ENCODE data around the gene PLEKHA8.

The PLEKHA8 gene

DNA sequence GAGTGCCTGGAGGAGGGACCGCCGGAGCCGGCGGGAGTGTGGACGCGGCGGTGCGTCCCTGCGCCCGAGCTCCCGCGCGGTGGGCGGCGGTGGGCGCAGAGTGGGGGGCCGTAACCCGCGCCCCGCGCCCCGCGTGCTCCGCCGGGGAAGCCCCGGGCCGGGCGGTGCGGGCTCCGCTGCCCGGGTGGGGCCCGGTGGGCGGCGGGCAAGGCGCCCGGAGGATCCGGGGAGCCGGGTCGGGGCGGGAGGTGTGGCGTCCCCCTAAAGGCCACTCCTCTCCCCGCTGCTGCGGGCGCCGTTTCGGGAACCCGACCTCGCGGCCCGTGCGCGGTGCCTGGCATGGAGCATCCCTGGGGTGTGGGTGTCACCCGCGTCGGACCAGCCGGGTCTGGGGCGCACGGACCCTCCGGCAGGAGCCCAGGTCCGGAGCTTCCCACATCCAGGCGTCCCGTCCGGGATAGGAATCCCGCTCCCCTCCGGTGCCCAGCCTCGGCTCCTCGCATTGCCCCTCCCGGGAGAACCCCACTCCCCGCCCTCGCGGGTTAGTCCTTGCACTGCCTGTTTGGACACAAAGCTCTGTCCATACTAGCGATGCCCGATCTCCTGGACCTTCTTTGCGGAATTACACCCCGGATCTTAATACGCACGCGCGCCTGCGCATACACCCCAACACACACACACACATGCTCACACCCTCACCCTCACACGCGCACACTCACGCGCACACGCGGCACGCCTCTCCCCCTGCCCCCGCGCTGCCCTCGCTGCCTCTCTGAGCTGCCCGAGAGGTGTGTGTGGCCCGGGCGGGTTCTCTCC is 107.3 kb downstream of the PLEKHA8 start:
- H3K4me3 ChIP-seq (ENCODE audit: low read depth, low read length), result peak overlapping the region; percentile 76
- TF ChIP-seq, protein P1, sequence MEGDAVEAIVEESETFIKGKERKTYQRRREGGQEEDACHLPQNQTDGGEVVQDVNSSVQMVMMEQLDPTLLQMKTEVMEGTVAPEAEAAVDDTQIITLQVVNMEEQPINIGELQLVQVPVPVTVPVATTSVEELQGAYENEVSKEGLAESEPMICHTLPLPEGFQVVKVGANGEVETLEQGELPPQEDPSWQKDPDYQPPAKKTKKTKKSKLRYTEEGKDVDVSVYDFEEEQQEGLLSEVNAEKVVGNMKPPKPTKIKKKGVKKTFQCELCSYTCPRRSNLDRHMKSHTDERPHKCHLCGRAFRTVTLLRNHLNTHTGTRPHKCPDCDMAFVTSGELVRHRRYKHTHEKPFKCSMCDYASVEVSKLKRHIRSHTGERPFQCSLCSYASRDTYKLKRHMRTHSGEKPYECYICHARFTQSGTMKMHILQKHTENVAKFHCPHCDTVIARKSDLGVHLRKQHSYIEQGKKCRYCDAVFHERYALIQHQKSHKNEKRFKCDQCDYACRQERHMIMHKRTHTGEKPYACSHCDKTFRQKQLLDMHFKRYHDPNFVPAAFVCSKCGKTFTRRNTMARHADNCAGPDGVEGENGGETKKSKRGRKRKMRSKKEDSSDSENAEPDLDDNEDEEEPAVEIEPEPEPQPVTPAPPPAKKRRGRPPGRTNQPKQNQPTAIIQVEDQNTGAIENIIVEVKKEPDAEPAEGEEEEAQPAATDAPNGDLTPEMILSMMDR (IDR thresholded peaks at IDR 0.05; ENCODE audit: low read depth, low read length), result no peak
- in situ Hi-C loops (cut with HindIII; ENCODE audit: low sequenced_read_pairs), result no loop called here
- DNase-seq (ENCODE audit: low read depth, low spot score), result peak; percentile 54

DNA sequence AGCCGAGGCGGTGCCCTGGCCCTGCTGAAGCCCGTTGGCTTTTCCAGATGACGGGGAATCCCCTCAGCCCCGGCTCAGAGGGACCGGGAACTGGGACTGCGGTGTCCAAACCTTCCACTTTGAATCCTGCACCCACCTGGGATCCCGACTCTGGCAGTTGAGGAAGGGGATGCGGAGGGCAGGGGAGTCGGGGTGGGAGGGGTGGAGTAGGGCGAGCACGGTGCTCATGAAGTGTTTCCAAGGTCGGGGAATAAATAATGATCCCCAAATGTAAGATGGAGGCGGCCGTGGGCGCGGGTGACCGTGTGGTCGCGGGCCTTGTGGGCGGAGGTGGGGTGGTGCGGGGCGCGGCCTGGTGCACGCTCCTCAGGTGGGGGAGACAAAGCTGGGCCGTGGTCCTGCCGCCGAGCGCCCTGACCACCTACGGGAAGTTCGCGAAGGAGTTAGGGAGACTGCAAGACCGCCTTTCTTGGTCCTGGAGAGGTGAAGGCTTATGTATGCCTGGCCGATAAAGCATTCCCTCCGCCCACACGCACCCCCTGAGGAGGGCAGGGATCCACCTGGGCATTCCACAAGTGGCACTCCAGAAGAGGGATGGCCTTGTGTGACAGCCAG is 108.0 kb downstream of the PLEKHA8 start:
- TF ChIP-seq, protein P1 (IDR thresholded peaks at IDR 0.05; ENCODE audit: low read depth, low read length), result no peak
- in situ Hi-C loops (cut with HindIII; ENCODE audit: low sequenced_read_pairs), result no loop called here

DNA sequence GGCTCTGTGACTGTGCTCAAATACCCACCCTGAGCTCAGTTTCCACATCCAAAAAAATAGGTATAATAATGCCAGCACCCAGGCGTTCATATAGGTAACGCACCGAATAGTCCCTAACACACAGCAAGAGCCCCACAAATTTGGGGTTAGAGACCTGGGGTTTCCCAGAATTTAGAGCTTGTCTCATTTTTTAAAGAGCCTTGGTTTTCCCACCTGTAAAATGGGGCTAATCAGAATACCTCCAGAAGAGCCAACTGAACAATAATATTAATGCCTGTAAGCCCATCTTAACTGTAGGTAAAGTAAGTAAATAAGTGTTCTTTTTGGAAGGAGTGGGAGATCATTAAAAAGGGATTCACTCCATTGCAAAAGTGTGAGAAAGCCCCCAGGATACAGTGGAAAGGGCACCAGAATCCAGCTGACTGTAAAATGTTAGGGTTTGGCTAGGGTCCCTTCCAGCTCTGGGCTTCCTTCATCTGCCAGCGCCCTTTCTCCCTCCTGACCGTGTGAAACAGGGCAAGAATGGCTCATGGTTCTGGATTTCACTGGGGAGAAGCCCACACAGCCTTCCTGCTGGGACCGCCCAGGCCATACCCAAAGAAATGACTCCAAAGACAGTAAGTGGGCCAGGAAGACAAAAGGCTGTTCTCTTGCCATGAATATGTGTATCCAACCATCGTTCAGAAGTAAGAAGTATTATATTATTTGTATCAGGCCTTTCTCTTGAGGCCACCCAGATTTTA is 108.7 kb downstream of the PLEKHA8 start:
- in situ Hi-C loops (cut with HindIII; ENCODE audit: low sequenced_read_pairs), result no loop called here
- DNase-seq (ENCODE audit: low read depth, low spot score), result no peak
- H3K4me3 ChIP-seq (ENCODE audit: low read depth, low read length), result no peak overlapping the region
- TF ChIP-seq, protein P1 (IDR thresholded peaks at IDR 0.05; ENCODE audit: low read depth, low read length), result no peak

More for the DNA sequence above, 108.0 kb downstream of the PLEKHA8 start:
- peak overlapping the region; percentile 76 for H3K4me3 ChIP-seq (ENCODE audit: low read depth, low read length)
- DNase-seq (ENCODE audit: low read depth, low spot score), result no peak

DNA sequence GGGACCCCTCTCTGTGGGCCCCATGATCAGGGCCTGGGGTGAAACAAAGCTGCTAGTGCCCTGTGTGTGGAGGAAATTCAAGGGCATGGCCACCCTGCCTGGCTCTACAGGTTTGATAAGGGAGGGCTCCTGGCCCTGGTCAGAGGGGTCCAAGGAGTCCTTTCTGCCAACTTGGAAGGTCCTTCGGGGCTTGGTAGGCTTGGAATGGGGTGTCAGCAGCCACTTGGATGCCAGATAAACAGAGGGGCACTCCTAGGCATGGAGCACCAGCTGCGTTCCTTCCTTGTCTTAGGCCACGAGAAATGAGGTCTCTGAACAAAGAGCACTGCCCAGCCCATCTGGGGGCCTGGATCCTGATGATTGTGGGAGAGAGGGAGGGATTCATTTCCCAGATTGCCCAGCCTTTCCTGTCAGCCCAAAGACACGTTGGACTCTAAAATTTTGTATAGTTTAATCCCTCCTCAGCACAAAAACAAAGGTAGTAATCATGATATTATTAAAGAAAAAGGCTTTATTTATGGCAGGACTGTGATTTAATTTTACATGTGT is 111.7 kb downstream of the PLEKHA8 start:
- H3K4me3 ChIP-seq (ENCODE audit: low read depth, low read length), result no peak overlapping the region
- no peak for DNase-seq (ENCODE audit: low read depth, low spot score)
- TF ChIP-seq, protein P1 (IDR thresholded peaks at IDR 0.05; ENCODE audit: low read depth, low read length), result no peak
- in situ Hi-C loops (cut with HindIII; ENCODE audit: low sequenced_read_pairs), result no loop called here

DNA sequence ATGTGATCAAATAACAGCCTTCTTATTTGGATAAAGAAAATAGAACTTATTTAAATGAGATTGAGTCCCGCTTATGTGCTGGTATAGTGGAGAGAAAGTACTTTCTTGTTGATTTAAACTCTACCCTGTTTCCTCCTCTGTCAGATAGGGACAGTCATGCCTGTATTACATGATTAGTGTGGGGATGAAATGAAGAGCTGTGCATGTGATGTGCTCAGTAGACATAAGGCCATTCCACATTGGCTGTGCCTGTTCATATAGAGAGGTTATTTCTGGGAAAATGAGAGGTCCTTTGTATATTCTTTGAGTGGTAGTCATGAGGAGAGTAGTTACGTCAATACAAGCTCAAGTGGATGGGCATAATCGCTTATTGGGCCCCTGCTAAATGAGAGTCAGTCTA is 112.2 kb downstream of the PLEKHA8 start:
- DNase-seq (ENCODE audit: low read depth, low spot score), result no peak
- no peak overlapping the region for H3K4me3 ChIP-seq (ENCODE audit: low read depth, low read length)
- in situ Hi-C loops (cut with HindIII; ENCODE audit: low sequenced_read_pairs), result no loop called here
- TF ChIP-seq, protein P1 (IDR thresholded peaks at IDR 0.05; ENCODE audit: low read depth, low read length), result no peak

DNA sequence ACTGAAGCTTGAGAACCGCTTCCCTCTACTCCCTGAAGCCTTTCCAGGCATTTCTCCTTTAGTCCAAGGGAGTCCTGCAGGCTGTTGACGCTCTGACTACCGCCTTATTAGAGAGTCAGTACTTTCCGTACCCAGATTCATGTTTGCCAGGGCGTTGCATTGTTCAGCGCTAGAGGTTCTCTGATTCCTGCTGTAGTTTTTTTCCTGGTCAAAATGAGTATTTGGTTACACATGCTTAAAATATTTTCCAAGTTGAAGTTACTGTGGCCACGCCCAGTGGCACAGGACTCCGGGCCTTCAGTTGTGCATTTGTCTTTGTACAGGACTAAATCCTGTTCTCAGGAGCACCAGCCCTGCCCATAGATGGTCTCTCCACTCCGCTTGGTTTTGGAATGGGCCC is 114.5 kb downstream of the PLEKHA8 start:
- TF ChIP-seq, protein P1 (IDR thresholded peaks at IDR 0.05; ENCODE audit: low read depth, low read length), result no peak
- in situ Hi-C loops (cut with HindIII; ENCODE audit: low sequenced_read_pairs), result no loop called here
- no peak overlapping the region for H3K4me3 ChIP-seq (ENCODE audit: low read depth, low read length)
- peak; percentile 56 for DNase-seq (ENCODE audit: low read depth, low spot score)
